ENCODE data around the gene USP3. TPM values are rescaled to one million over a fixed set of nuclear protein-coding genes. Genes with fewer than 3 reads are reported as not detected.
"Not testable (repeated sequence)": the region's sequence is repeated elsewhere in the genome, so short reads cannot be mapped to it uniquely, and the experiment has no call there.

USP3 gene
- total RNA-seq, 1 experiment from 2014 or later = 36.6 TPM

DNA sequence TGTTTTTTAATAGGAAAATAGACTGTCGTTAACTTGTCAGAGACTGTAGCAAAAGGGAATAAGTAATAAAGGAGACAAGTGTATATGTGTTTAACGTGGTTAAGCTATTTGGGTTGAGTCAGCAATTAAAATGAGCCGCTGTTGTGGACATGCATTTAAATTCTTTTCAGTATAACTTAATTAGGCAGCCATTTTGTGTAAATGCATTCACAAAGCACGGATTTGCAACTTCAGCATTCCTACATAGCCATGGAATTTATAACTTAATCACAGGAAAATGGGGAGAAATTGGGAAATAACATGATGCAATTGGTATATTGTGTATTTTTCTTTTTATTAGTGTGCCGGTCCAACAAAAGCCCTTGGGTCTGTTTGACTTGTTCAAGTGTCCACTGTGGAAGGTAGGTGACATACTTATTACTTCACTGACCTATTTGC lies 27.9 kb downstream of the USP3 start:
- DNase-seq (ENCODE audit: low spot score) = no peak
- ChIA-PET POLR2A (no interaction called here), CTCF (interaction anchor here (0.7 to 1.9 kb wide), 13 partner anchors 9 to 451 kb away, joined by 3 to 18 read pairs (median 3); no protein-coding TSS in a partner anchor)
- Mint-ChIP-seq H3K4me3 (no peak overlapping the region), H3K27me3 (ENCODE audit: low read depth) (no peaks in the 10 kb centered on the region), H3K27ac (peak overlapping the region; percentile 11), H3K9me3 (no peaks in the 10 kb centered on the region), H3K4me1 (peaks cover 65% of the 10 kb centered on the region), H3K36me3 (no peaks in the 10 kb centered on the region)
- no peak for TF ChIP-seq ETV6 (CRISPR knock-in tag; IDR thresholded peaks at IDR 0.05)
- no peak for TF ChIP-seq NR3C1 (CRISPR knock-in tag; conservative IDR thresholded peaks at IDR 0.05; ENCODE audit: low read depth)
- TF ChIP-seq, protein P1, sequence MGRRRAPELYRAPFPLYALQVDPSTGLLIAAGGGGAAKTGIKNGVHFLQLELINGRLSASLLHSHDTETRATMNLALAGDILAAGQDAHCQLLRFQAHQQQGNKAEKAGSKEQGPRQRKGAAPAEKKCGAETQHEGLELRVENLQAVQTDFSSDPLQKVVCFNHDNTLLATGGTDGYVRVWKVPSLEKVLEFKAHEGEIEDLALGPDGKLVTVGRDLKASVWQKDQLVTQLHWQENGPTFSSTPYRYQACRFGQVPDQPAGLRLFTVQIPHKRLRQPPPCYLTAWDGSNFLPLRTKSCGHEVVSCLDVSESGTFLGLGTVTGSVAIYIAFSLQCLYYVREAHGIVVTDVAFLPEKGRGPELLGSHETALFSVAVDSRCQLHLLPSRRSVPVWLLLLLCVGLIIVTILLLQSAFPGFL (CRISPR knock-in tag; IDR thresholded peaks at IDR 0.05; ENCODE audit: borderline replicate concordance) = no peak
- no peak for TF ChIP-seq JAZF1 (CRISPR knock-in tag; IDR thresholded peaks at IDR 0.05)
- no peak for TF ChIP-seq FOXK1 (CRISPR knock-in tag; IDR thresholded peaks at IDR 0.05)
- TF ChIP-seq, protein P2, sequence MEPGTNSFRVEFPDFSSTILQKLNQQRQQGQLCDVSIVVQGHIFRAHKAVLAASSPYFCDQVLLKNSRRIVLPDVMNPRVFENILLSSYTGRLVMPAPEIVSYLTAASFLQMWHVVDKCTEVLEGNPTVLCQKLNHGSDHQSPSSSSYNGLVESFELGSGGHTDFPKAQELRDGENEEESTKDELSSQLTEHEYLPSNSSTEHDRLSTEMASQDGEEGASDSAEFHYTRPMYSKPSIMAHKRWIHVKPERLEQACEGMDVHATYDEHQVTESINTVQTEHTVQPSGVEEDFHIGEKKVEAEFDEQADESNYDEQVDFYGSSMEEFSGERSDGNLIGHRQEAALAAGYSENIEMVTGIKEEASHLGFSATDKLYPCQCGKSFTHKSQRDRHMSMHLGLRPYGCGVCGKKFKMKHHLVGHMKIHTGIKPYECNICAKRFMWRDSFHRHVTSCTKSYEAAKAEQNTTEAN (CRISPR knock-in tag; IDR thresholded peaks at IDR 0.05) = no peak
- TF ChIP-seq RORB (CRISPR knock-in tag; IDR thresholded peaks at IDR 0.05) = no peak
- no peak for TF ChIP-seq CREB1 (CRISPR knock-in tag; IDR thresholded peaks at IDR 0.05)
- TF ChIP-seq ZNF263 (CRISPR knock-in tag; IDR thresholded peaks at IDR 0.05; ENCODE audit: low read depth) = no peak
- no peak for TF ChIP-seq NR2C2 (CRISPR knock-in tag; IDR thresholded peaks at IDR 0.05)
- TF ChIP-seq, protein P3, sequence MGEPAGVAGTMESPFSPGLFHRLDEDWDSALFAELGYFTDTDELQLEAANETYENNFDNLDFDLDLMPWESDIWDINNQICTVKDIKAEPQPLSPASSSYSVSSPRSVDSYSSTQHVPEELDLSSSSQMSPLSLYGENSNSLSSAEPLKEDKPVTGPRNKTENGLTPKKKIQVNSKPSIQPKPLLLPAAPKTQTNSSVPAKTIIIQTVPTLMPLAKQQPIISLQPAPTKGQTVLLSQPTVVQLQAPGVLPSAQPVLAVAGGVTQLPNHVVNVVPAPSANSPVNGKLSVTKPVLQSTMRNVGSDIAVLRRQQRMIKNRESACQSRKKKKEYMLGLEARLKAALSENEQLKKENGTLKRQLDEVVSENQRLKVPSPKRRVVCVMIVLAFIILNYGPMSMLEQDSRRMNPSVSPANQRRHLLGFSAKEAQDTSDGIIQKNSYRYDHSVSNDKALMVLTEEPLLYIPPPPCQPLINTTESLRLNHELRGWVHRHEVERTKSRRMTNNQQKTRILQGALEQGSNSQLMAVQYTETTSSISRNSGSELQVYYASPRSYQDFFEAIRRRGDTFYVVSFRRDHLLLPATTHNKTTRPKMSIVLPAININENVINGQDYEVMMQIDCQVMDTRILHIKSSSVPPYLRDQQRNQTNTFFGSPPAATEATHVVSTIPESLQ (CRISPR knock-in tag; IDR thresholded peaks at IDR 0.05) = no peak
- TF ChIP-seq, protein P4, sequence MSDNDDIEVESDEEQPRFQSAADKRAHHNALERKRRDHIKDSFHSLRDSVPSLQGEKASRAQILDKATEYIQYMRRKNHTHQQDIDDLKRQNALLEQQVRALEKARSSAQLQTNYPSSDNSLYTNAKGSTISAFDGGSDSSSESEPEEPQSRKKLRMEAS (CRISPR knock-in tag; IDR thresholded peaks at IDR 0.05) = no peak
- TF ChIP-seq SOX15 (CRISPR knock-in tag; IDR thresholded peaks at IDR 0.05) = no peak
- no peak for TF ChIP-seq SMAD4 (CRISPR knock-in tag; IDR thresholded peaks at IDR 0.05)
- no peak for TF ChIP-seq ZNF219 (CRISPR knock-in tag; IDR thresholded peaks at IDR 0.05; ENCODE audit: borderline replicate concordance)
- TF ChIP-seq TCF7 (CRISPR knock-in tag; IDR thresholded peaks at IDR 0.05; ENCODE audit: low read depth) = no peak
- TF ChIP-seq, protein P5, sequence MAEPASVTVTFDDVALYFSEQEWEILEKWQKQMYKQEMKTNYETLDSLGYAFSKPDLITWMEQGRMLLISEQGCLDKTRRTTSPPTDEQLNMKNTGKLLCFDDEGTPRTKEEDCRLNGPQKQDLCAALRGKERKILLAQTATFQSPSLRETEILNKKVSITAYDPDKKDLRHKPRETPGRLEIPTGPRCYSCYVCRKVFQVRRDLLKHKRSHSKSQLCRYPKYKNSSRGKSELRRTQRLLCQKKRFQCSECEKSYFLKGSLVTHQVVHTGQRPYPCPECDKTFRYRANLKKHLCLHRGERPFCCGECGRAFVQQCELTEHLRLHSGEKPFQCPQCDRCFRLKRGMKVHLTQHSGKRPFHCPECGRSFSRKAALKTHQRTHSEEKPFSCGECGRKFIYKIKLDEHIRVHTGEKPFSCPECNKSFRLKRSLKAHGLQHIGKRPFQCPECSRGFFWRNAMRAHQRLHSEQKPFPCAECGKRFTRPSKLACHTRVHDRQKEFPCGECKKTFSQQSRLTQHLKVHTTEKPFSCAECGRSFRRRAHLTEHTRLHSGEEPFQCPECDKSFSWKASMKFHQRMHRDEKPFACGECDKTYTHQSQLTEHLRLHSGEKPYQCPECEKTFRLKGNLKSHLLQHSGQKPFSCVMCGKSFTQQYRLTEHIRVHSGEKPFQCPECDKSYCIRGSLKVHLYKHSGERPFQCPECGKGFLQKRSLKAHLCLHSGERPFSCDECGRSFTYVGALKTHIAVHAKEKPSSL (CRISPR knock-in tag; conservative IDR thresholded peaks at IDR 0.05) = no peak
- TF ChIP-seq, protein P6, sequence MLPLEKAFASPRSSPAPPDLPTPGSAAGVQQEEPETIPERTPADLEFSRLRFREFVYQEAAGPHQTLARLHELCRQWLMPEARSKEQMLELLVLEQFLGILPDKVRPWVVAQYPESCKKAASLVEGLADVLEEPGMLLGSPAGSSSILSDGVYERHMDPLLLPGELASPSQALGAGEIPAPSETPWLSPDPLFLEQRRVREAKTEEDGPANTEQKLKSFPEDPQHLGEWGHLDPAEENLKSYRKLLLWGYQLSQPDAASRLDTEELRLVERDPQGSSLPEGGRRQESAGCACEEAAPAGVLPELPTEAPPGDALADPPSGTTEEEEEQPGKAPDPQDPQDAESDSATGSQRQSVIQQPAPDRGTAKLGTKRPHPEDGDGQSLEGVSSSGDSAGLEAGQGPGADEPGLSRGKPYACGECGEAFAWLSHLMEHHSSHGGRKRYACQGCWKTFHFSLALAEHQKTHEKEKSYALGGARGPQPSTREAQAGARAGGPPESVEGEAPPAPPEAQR (CRISPR knock-in tag; IDR thresholded peaks at IDR 0.05) = no peak
- TF ChIP-seq FOXP1 (CRISPR knock-in tag; IDR thresholded peaks at IDR 0.05; ENCODE audit: borderline replicate concordance) = no peak
- no peak for ATAC-seq

DNA sequence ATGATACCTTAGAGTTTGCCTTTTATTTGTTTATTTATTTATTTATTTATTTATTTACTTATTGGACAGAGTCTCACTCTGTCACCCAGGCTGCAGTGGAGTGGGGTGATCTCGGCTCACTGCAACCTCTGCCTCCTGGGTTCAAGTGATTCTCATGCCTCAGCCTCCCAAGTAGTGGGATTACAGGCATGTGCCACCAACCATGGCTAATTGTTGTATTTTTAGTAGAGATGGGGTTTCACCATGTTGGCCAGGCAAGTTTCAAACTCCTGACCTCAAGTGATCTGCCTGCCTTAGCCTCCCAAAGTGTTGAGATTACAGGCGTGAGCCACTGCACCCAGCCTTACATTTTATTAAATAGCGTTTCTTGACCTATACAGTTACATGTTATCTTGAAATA lies 30.5 kb downstream of the USP3 start:
- CTCF ChIA-PET; H3K36me3 Mint-ChIP-seq; ATAC-seq; H3K4me3 Mint-ChIP-seq; H3K27me3 Mint-ChIP-seq (ENCODE audit: low read depth); H3K9me3 Mint-ChIP-seq; POLR2A ChIA-PET; DNase-seq (ENCODE audit: low spot score): not testable (repeated sequence)
- peak overlapping the region; percentile 6; the same call in 1 of the 2 replicates for H3K27ac Mint-ChIP-seq
- peaks cover 90% of the 10 kb centered on the region for H3K4me1 Mint-ChIP-seq
